NCI-H748 (cell line): ENCODE measurements around the gene CYP24A1.

Source experiments
- DNase-seq: peaks from one replicate; lab custom pipeline; 2025; ENCODE audit not compliant: unreplicated experiment; lab: John Stamatoyannopoulos, UW

CYP24A1 gene

DNA sequence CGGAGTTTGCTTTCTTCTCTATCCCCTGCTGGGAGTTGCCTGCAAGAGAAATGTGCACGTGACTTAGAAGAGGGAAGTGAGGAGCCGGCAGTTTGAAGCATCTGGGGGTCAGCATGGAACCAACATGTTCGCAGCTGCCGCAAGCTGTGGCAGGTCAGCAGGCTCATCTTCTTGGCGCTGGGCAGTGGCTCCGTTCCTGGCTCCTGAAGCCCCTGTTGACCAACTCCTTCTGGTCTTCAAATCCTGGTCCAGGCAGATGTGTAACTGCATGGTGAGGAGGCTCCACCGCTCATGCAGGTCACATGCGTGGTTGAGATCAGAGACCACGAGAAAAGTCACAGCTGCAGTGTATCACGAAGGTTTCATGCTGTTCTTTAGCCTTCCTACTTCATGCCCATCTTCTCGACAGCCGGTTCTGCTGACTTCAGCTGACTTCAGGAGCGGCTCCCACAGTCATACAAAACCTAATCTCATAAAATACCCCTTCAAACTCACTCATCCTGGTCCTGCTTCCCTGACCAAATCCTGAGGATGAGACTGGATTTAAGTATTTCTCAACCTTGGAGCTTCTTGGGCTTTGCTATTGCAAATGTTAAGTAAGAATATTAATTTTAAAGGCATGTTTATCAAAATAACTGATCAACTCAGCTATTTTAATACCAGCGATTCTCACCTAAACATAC, 58.5 kb downstream of the CYP24A1 start:
- DNase-seq = no peak

GRCh38 chr20:54114109-54114508, 59.7 kb downstream of the CYP24A1 start:
- DNase-seq = no peak

DNA sequence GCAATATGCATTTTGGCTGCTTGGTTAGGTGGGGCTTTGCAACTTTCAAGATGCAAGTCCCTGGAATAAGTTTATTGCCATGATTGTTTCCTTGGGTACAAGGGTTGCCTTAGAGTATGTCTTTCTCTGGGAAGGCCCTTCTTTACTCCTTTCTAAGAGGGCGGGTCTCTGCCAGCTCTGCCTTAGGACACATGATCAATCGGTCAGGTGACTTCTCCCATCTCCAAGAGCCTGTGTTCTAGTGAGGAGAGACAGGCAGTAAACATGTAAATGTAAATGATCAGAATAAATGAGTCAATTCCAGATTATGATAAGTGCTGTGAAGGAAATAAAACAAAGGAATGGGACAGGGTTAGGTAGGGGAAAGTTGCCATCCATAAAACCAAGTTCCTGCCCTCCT, 60.2 kb downstream of the CYP24A1 start:
- DNase-seq = no peak

DNA sequence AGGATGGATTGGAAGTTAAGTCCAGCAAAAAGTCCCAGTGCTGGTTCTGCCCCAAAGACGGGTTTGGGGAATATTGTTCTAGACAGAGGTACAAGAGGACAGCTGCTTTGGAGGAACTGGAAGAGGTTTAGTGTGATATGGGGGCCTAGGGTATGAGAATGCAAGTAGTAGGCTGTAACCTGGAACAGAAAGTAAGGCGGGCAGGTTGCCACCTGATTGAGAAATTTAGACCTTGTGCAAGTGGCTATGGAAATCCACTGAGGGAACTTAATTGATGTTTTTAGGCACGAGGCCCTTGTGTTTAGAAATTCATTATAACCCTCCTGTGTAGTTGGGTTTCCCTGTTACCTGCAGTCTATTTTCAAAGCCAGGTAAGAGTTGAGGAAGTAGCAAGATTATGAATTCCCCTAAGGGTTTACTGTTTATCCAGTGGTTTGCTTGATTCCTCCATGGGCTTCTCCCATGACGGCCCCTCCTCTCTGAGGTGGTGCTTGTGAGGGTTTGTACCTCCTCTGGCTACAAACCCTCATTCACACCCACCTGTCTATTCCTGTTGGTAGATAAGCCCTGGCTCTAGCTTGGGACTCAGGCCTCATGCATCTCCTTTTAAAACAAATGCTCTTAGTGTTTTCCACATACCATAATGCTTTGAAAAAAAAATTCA, 61.4 kb downstream of the CYP24A1 start:
- no peak for DNase-seq

GRCh38 chr20:54111460-54111859, 62.3 kb downstream of the CYP24A1 start:
- no peak for DNase-seq

GRCh38 chr20:54110457-54110856, 63.3 kb downstream of the CYP24A1 start:
- DNase-seq = no peak

GRCh38 chr20:54110041-54110440, 63.7 kb downstream of the CYP24A1 start:
- DNase-seq = no peak

DNA sequence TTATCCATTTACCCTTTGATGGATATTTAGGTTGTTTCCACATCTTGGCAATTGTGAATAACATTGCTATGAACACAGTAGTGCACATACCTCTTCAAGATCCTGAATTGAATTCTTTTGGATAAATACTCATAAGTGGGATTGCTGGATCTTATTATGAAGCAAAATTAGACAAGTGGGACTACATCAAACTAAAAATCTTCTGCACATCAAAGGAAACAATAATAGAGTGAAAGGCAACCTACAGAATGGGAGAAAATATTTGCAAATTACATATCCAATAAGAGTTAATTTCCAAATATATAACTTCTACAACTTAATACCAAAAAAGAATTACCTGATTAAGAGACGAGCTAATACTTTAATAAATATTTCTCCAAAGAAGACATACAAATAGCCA, 65.0 kb downstream of the CYP24A1 start:
- no peak for DNase-seq

DNA sequence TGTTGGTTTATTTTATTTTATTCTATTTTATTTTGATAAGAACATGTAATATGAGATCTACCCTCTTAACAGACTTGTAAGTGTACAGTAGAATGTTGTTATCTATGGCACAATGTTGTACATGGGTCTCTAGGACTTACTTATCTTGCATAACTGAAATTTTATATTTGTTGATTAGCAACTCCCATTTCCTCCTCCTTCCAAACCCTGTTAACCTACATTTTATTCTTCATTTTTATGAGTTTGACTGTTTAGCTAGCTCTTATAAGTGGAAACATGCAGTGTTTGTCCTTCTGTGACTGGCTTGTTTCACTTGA, 65.5 kb downstream of the CYP24A1 start:
- no peak for DNase-seq

DNA sequence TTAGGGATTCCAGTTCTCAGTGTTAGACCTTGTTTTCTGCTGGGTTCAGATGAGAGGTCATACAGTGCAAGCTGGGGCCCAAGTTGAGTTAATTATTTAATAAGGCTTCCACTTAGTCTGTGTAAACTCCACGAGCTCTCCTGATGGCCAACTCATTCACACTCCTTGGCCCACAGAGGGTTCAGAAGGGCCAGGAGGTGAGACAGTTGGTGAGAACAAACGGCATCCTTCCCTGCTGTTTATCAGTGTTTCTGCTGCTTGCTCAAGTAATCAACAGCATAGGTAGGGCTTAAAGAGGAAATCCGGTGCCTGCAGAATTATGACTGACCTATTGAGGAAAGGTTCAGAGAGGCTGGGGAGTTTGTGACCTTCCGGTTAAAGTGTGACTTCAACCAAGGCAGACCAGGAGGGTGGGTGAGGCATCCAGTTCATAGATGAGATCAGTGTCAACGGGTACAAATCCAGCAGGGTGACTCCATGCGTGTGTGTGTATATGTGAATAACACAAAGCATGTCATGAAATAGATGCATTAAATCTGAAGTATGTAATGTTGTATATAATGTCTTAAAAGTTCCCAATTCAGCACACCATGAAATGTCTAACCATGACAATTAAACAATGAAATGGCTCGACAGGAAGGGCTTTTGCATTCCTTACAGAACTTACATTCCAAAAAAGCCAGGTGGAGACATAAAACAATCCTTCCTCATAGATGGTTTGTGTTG, 66.0 kb downstream of the CYP24A1 start:
- no peak for DNase-seq

DNA sequence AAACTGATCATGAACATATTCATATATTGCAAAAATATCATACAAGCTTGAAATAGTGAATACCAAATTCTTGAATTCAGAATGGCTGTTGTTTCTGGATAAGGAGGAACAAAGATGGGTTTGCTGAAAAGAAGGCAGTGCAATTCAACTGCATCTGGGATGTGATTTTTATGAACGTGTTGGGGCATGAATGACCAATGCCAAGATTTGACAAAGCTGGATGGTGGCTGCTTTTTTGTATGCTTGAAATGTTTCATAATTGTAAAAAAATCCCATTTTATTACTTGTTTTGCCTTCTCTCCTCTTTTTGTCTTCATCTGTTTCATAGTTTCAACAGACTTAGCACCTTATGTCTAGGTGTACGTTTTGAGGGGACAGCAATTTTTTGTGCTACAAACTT, 66.6 kb downstream of the CYP24A1 start:
- no peak for DNase-seq

DNA sequence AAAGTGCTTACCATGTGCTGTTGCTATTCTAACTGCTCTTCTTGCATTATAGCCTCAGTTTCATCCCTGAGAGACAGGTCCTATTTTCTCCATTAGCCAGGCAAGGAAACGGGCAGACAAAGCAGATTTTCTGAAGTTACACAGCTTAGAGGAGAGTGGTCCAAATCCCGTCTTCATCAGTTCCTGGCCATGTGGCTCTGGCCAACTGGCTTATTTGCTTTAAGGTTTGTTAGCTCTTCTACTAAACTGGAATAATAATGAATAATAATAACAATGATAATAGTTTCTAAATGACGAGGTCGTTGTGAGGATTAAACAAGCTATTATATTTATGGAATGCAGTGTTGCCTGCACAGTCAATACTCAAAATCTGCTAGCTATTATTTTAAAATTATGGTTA, 67.6 kb downstream of the CYP24A1 start:
- no peak for DNase-seq

DNA sequence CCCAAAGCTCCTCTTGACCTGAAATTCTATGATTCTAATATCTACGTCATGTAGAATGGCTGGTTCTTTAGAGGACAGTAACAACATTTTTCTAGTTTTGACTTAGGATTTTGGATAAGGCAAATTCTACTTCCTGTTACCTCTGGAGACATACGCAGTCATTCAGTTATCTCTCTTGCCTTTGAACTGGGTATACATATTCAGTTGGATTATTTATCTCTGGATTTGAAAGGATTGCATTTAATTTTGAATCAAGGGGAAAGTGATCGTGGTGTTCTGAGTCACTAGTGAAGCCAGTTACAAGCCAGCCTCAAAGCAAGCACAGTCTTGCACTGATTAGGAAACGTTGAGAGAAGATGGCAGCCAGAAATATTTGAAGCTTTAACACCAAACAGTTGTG, 68.1 kb downstream of the CYP24A1 start:
- no peak for DNase-seq

GRCh38 chr20:54104781-54105180, 69.0 kb downstream of the CYP24A1 start:
- DNase-seq = no peak

GRCh38 chr20:54103762-54104600, 69.8 kb downstream of the CYP24A1 start:
- DNase-seq = no peak
